Endothelial cell of umbilical vein (primary cell): ENCODE measurements around the gene NEXN. TPM values are rescaled to one million over a fixed set of nuclear protein-coding genes. Genes with fewer than 3 reads are reported as not detected.
A peak's percentile ranks its signal among the peaks of the same experiment; 100 is the strongest.

Experiments
- BruUV-seq: library from RNA; stranded (reverse); fragments of 400-500 nt; replicated peaks from 2 replicates; lab custom pipeline; 2021; lab: Mats Ljungman, UMichigan
- CTCF ChIA-PET: fragments of 300-600, 350-600 bp; sonication (Branson Sonifier 250); formaldehyde crosslinking; loops from one replicate; lab custom pipeline; 2021; ENCODE audit warnings: antibody characterized with exemption, inconsistent platforms; lab: Charles Lee
- POLR2A ChIA-PET: fragments of 300-600, 350-600 bp; sonication (Branson Sonifier 250); formaldehyde crosslinking; loops from one replicate; lab custom pipeline; 2021; ENCODE audit warnings: antibody characterized with exemption, inconsistent platforms; lab: Charles Lee
- DNase-seq: peaks from one replicate; pipeline ENCODE4 v3.0.0-alpha.2; 2011; ENCODE audit warnings: low read depth, low spot score
- FAIRE-seq: peaks from 2 replicates; lab custom pipeline; 2011; peaks lifted over from hg19 to GRCh38; lab: Jason Lieb, UNC
- H2AFZ ChIP-seq: 2 replicates; pipeline ENCODE4 v1.6.0; 2012; ENCODE audit warnings: low read depth, low read length, control low read depth, inconsistent platforms
- H3K27ac ChIP-seq: 2 replicates; pipeline ENCODE4 v1.5.1; 2011; ENCODE audit warnings: low read depth, mild to moderate bottlenecking, control low read depth, low read length, moderate library complexity; ENCODE audit not compliant: insufficient read depth
- H3K27me3 ChIP-seq, 2 experiments: 2 replicates each; pipeline versions ENCODE4 v1.6.0 to v1.6.1; 2011; ENCODE audit warnings: low read length in 2 of 2, mixed read lengths in 1 of 2; ENCODE audit not compliant: control insufficient read depth in 2 of 2, insufficient read depth in 2 of 2
- H3K36me3 ChIP-seq, 2 experiments: 2 replicates in 1 of 2; 3 replicates in 1 of 2; pipeline ENCODE4 v1.5.1; 2011; ENCODE audit warnings: low read length in 2 of 2, mild to moderate bottlenecking in 1 of 2, moderate library complexity in 1 of 2; ENCODE audit not compliant: control insufficient read depth in 2 of 2, insufficient read depth in 2 of 2; ENCODE audit errors: extremely low read depth in 1 of 2
- H3K4me1 ChIP-seq: 3 replicates; pipeline ENCODE4 v1.5.1; 2011; ENCODE audit warnings: mild to moderate bottlenecking, low read length; ENCODE audit not compliant: control insufficient read depth, insufficient read depth; ENCODE audit errors: extremely low read depth
- H3K4me2 ChIP-seq: 2 replicates; pipeline ENCODE4 v1.6.1; 2011; ENCODE audit warnings: low read length, control low read depth, mixed read lengths; ENCODE audit not compliant: insufficient read depth
- H3K4me3 ChIP-seq, 3 experiments: fragments of 200-600 bp in 1 of 3; sonication (generic), shearing (Covaris generic) in 1 of 3; replicated peaks in 1 of 3; 2 replicates each; pipeline ENCODE4 v1.5.1; 2011 to 2016; ENCODE audit warnings: control low read depth in 3 of 3, low read length in 3 of 3, mild to moderate bottlenecking in 2 of 3, inconsistent platforms in 1 of 3, low read depth in 1 of 3, moderate library complexity in 1 of 3; ENCODE audit not compliant: insufficient read depth in 1 of 3
- H3K79me2 ChIP-seq: 2 replicates; pipeline ENCODE4 v1.6.0; 2012; ENCODE audit warnings: low read length, inconsistent platforms; ENCODE audit not compliant: control insufficient read depth, insufficient read depth
- H3K9ac ChIP-seq: replicated peaks from 2 replicates; pipeline ENCODE3; 2011; ENCODE audit warnings: low read length, control low read depth; ENCODE audit not compliant: insufficient read depth; ENCODE audit errors: extremely low read depth
- H3K9me1 ChIP-seq: replicated peaks from 3 replicates; pipeline ENCODE4 v1.6.0; 2011; ENCODE audit warnings: mild to moderate bottlenecking, low read length; ENCODE audit not compliant: control insufficient read depth, insufficient read depth; ENCODE audit errors: extremely low read depth
- H3K9me3 ChIP-seq: replicated peaks from 2 replicates; pipeline ENCODE4 v1.5.1; 2012; ENCODE audit warnings: low read length, inconsistent platforms; ENCODE audit not compliant: control insufficient read depth, insufficient read depth
- H4K20me1 ChIP-seq: replicated peaks from 2 replicates; pipeline ENCODE3; 2011; ENCODE audit warnings: mild to moderate bottlenecking, low read length; ENCODE audit not compliant: control insufficient read depth, insufficient read depth; ENCODE audit errors: extremely low read depth
- FOS ChIP-seq: IDR thresholded peaks from 2 replicates; pipeline ENCODE4 v1.6.1; 2011; ENCODE audit warnings: mild to moderate bottlenecking, low read length, moderate library complexity, borderline replicate concordance; ENCODE audit not compliant: insufficient read depth
- GATA2 ChIP-seq: IDR thresholded peaks from 2 replicates; pipeline ENCODE4 v1.7.0; 2011; ENCODE audit warnings: low read depth, mild to moderate bottlenecking, moderate library complexity, mixed read lengths, low read length; ENCODE audit not compliant: insufficient read length, insufficient read depth
- JUN ChIP-seq: IDR thresholded peaks from 2 replicates; pipeline ENCODE4 v1.6.1; 2011; ENCODE audit warnings: borderline replicate concordance, low read depth; ENCODE audit not compliant: insufficient read length, insufficient read depth
- MAX ChIP-seq: IDR thresholded peaks from 2 replicates; pipeline ENCODE4 v1.6.1; 2011; ENCODE audit not compliant: insufficient read depth, insufficient read length
- POLR2AphosphoS5 ChIP-seq: IDR thresholded peaks from 2 replicates; pipeline ENCODE4 v1.6.1; 2012; ENCODE audit warnings: low read depth, mild to moderate bottlenecking, control low read depth, low read length, moderate library complexity; ENCODE audit not compliant: insufficient read depth
- dilution Hi-C: fragments of 300-500 bp; cut with MboI; formaldehyde crosslinking; loops from one replicate; pipeline ENCODE4 v1.15.0; 2019; ENCODE audit warnings: low sequenced_read_pairs; ENCODE audit not compliant: extremely low pct_ligation_motif_present
- intact Hi-C: fragments of 100-400 bp; cut with micrococcal nuclease; formaldehyde crosslinking; loops from one replicate; pipeline ENCODE4 v1.10.0; 2022
- polyA plus RNA-seq, 4 experiments: library from polyadenylated mRNA; depleted of rRNA in 3 of 4; stranded (reverse) in 3 of 4; unstranded in 1 of 4; fragments of >200 nt; gene quantifications; 2 replicates each; pipeline versions ENCODE4 v1.2.1 to v1.2.3, GENCODE V29; 2011 to 2012; ENCODE audit warnings: missing spikeins in 1 of 4
- total RNA-seq: library from RNA; stranded (reverse); gene quantifications from 2 replicates; pipeline ENCODE4 v1.2.3, GENCODE V29; 2021

NEXN gene
- total and polyA plus RNA-seq, 2 donors (not counting 3 experiments of a cell fraction or from before 2014, with no cell fraction given): 1.0 to 11.7 TPM

GRCh38 chr1:77888781-77889642 is 588 bp downstream of the NEXN start:
- Histone ChIP-seq H3K9ac (peak overlapping the region; percentile 95), H3K4me1 (peaks cover 19% of the 10 kb centered on the region), H3K9me3 (no peaks in the 10 kb centered on the region), H4K20me1 (no peaks in the 10 kb centered on the region), H3K27me3 (no peaks in the 10 kb centered on the region), H3K4me2 (peak overlapping the region; percentile 99), H3K79me2 (peaks cover 44% of the 10 kb centered on the region), H3K9me1 (no peaks in the 10 kb centered on the region), H2AFZ (peak overlapping the region; percentile 82), H3K36me3 (no peaks in the 10 kb centered on the region), H3K4me3 (peak overlapping the region; percentile 85 to 96 (median 88)), H3K27ac (peak overlapping the region; percentile 96)
- dilution Hi-C loops (no loop called here), intact Hi-C loops (loop anchor here (1.0 to 5.0 kb wide), 5 partner anchors 28 to 213 kb away; partner anchors contain the start of gene ZZZ3)
- no peak for TF ChIP-seq FOS
- ChIA-PET CTCF (interaction anchor here (1.2 to 1.9 kb wide), 3 partner anchors 12 to 65 kb away, joined by 3 to 8 read pairs (median 6); no protein-coding TSS in a partner anchor), POLR2A (interaction anchor here (1.2 to 1.3 kb wide), 2 partner anchors 11 to 56 kb away, joined by 3 read pairs; no protein-coding TSS in a partner anchor)
- DNase-seq: peak; percentile 76
- FAIRE-seq: peak; percentile 59
- BruUV-seq: TSS peak; percentile 90

DNA sequence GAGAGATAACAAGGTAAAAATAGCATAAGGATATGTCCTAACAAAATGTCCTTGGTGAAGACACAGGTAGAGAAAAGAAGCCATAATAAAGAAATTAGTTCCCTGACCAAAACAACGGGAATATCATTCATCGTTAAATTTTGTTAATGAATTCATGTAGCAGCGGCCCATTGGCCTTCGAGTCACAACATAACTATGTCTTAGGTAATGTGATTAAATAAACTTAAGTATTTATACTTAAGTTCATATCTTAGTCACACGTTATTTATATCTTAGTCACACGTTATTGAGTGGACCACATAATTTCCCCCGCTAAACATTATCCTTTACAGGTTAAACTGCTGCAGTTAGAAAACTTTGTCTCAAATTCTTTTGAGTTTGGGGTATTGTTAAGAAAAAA is 1.2 kb downstream of the NEXN start:
- Histone ChIP-seq H3K79me2 (peaks cover 46% of the 10 kb centered on the region), H3K9ac (peak overlapping the region; percentile 95), H3K9me1 (no peaks in the 10 kb centered on the region), H3K36me3 (no peaks in the 10 kb centered on the region), H3K4me3 (peak overlapping the region; percentile 85 to 96 (median 88)), H3K4me1 (peaks cover 19% of the 10 kb centered on the region), H3K4me2 (peak overlapping the region; percentile 99), H2AFZ (peak overlapping the region; percentile 34), H3K27me3 (no peaks in the 10 kb centered on the region), H3K9me3 (no peaks in the 10 kb centered on the region), H3K27ac (peak overlapping the region; percentile 96), H4K20me1 (no peaks in the 10 kb centered on the region)
- DNase-seq (peak; percentile 80), FAIRE-seq (no peak)
- intact Hi-C loops (loop anchor here (2.0 to 5.0 kb wide), 4 partner anchors 27 to 213 kb away; partner anchors contain the start of gene ZZZ3), dilution Hi-C loops (no loop called here)
- TF ChIP-seq JUN (peak; percentile 71), POLR2AphosphoS5 (peak; percentile 39), FOS (peak; percentile 66), MAX (no peak), GATA2 (no peak)
- ChIA-PET CTCF (no interaction called here), POLR2A (no interaction called here)
- no TSS peak for BruUV-seq
